Vagina (tissue), 2 donors: ENCODE measurements around the gene NOL7. TPM values are rescaled to one million over a fixed set of nuclear protein-coding genes. Genes with fewer than 3 reads are reported as not detected.

Experiments used
- DNase-seq, 2 donors: peaks; one replicate each; pipeline ENCODE4 v3.0.0-alpha.2; 2017; ENCODE audit errors: extremely low spot score in 2 of 2
- H3K27ac ChIP-seq: fragments of 200-600 bp; sonication (generic); one replicate; pipeline ENCODE4 v1.5.1; 2019
- H3K27me3 ChIP-seq: fragments of 200-600 bp; sonication (generic); one replicate; pipeline ENCODE4 v1.5.1; 2019
- H3K36me3 ChIP-seq, 2 donors: fragments of 200-600 bp; sonication (generic); one replicate each; pipeline ENCODE4 v1.5.1; 2017 to 2019
- H3K4me1 ChIP-seq: fragments of 200-600 bp; sonication (generic); one replicate; pipeline ENCODE4 v1.5.1; 2019
- H3K4me3 ChIP-seq, 2 donors: fragments of 200-600 bp; sonication (generic); 1 replicate in 1 of 2; 2 replicates in 1 of 2; pipeline ENCODE4 v1.5.1; 2016 to 2019
- H3K9me3 ChIP-seq: fragments of 200-600 bp; sonication (generic); one replicate; pipeline ENCODE4 v1.5.1; 2019
- CTCF ChIP-seq, 3 experiments: fragments of 450-650 bp in 2 of 3; fragments of 200-600 bp in 1 of 3; sonication (generic) in 1 of 3; IDR thresholded peaks; one replicate each; pipeline ENCODE4 v1.5.1; 2017 to 2019; ENCODE audit warnings: antibody characterized with exemption in 3 of 3, mild to moderate bottlenecking in 2 of 3, moderate library complexity in 2 of 3
- POLR2A ChIP-seq, 2 donors: fragments of 450-650 bp; IDR thresholded peaks; one replicate each; pipeline ENCODE4 v1.6.1; 2017; ENCODE audit warnings: antibody characterized with exemption in 2 of 2, mild to moderate bottlenecking in 2 of 2, moderate library complexity in 2 of 2
- POLR2AphosphoS5 ChIP-seq, 2 donors: sonication (generic); formaldehyde crosslinking; IDR thresholded peaks; one replicate each; pipeline ENCODE4 v1.9.0; 2017; ENCODE audit warnings: antibody characterized with exemption in 2 of 2, mild to moderate bottlenecking in 2 of 2, low read depth in 1 of 2; ENCODE audit not compliant: insufficient read depth in 1 of 2
- intact Hi-C: fragments of 100-400 bp; cut with DNase I; formaldehyde crosslinking; loops from one replicate; pipeline ENCODE4 v1.15.1; 2023
- total RNA-seq: library from RNA; depleted of rRNA; stranded (reverse); fragments of >200 nt; gene quantifications from one replicate; pipeline ENCODE4 v1.2.3, GENCODE V29; 2016

The NOL7 gene
- total RNA-seq, 1 donor from 2014 or later = 67.0 TPM

- Histone ChIP-seq H3K4me3 (peak overlapping the region; percentile 82 to 91), H3K27ac (peak overlapping the region; percentile 94), H3K4me1 (peaks cover 11% of the 10 kb centered on the region), H3K27me3 (no peaks in the 10 kb centered on the region), H3K9me3 (no peaks in the 10 kb centered on the region), H3K36me3 (no peaks in the 10 kb centered on the region)
- DNase-seq = no peak
- intact Hi-C loops = no loop called here
- no peak for TF ChIP-seq CTCF (IDR thresholded peaks at IDR 0.05)
- TF ChIP-seq POLR2A (IDR thresholded peaks at IDR 0.05) = no peak
- no peak for TF ChIP-seq POLR2AphosphoS5 (IDR thresholded peaks at IDR 0.05; ENCODE audit: insufficient read depth in 1 of 2, low read depth in 1 of 2)
Observed at GRCh38 chr6:13572951-13573654, 42.0 kb upstream of the NOL7 start.

DNA sequence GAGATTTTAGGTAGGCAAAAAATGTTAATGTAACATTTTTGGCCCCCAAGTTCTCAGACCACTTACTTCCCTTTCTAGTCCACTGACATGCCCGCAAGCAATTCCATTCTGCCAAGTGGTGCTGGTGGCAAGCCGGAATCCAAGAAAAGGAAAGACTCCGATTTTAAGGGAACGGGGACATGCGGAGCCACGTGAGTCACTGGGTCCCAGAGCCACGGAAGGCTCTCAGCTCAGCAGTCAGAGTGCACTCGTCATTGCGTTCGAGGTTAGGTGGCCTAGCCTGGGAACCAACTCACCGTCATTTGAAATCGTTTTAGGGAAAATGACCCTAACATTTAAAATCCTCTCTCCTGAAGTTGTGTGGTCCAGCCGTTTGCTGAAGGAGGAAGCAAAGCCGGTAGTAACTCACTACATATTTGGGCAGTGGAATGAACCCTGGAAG is 41.4 kb upstream of the NOL7 start:
- intact Hi-C loops = no loop called here
- peak overlapping the region; percentile 82 to 91 for H3K4me3 ChIP-seq
- H3K27ac ChIP-seq = peak overlapping the region; percentile 94
- no peaks in the 10 kb centered on the region for H3K9me3 ChIP-seq
- no peaks in the 10 kb centered on the region for H3K27me3 ChIP-seq
- peaks cover 11% of the 10 kb centered on the region for H3K4me1 ChIP-seq
- no peak for TF ChIP-seq CTCF (IDR thresholded peaks at IDR 0.05)
- no peak for TF ChIP-seq POLR2AphosphoS5 (IDR thresholded peaks at IDR 0.05; ENCODE audit: insufficient read depth in 1 of 2, low read depth in 1 of 2)
- TF ChIP-seq POLR2A (IDR thresholded peaks at IDR 0.05) = no peak
- no peaks in the 10 kb centered on the region for H3K36me3 ChIP-seq
- no peak for DNase-seq

- TF ChIP-seq CTCF (IDR thresholded peaks at IDR 0.05) (peak; percentile 44 to 70 (median 45)), POLR2A (IDR thresholded peaks at IDR 0.05) (no peak)
- Histone ChIP-seq H3K27me3 (no peaks in the 10 kb centered on the region), H3K27ac (peak overlapping the region; percentile 94), H3K4me1 (peaks cover 11% of the 10 kb centered on the region), H3K4me3 (peak overlapping the region; percentile 82 to 91), H3K36me3 (no peaks in the 10 kb centered on the region), H3K9me3 (no peaks in the 10 kb centered on the region)
- intact Hi-C loops = no loop called here
- no peak for DNase-seq
Observed at GRCh38 chr6:13574149-13574570, 41.0 kb upstream of the NOL7 start.

- TF ChIP-seq POLR2AphosphoS5 (IDR thresholded peaks at IDR 0.05; ENCODE audit: insufficient read depth in 1 of 2, low read depth in 1 of 2) (peak; percentile 33 to 91), POLR2A (IDR thresholded peaks at IDR 0.05) (peak in 1 of 2 donors; percentile 56), CTCF (IDR thresholded peaks at IDR 0.05) (peak in 2 of 3 experiments; percentile 33 to 60)
- Histone ChIP-seq H3K4me3 (peak within 1 kb of the TSS; percentile 82 to 91), H3K36me3 (no peaks in the 10 kb centered on the region), H3K27me3 (no peaks in the 10 kb centered on the region), H3K27ac (peak within 1 kb of the TSS; percentile 94), H3K9me3 (no peaks in the 10 kb centered on the region), H3K4me1 (peaks cover 11% of the 10 kb centered on the region)
- peak in 1 of 2 donors; percentile 93 for DNase-seq
- intact Hi-C loops = no loop called here
Observed at GRCh38 chr6:13574571-13575376, 40.4 kb upstream of the NOL7 start, which contains the start of gene SIRT5. Gene SIRT5, plus strand, starts transcription at chr6:13574601. Its CDS starts 9,510 bp downstream, at chr6:13584111.
